HG02763 (cell line): ENCODE data around the gene VPS13C.

Source experiments
- ATAC-seq: cut with Tn5 transposase; IDR thresholded peaks from one replicate; pipeline ENCODE4 v1.9.1; 2021; ENCODE audit warnings: mild to moderate bottlenecking, moderate library complexity; ENCODE audit not compliant: unreplicated experiment

The VPS13C gene

GRCh38 chr15:61871926-61872522 lies 188.2 kb downstream of the VPS13C start:
- ATAC-seq: no peak

DNA sequence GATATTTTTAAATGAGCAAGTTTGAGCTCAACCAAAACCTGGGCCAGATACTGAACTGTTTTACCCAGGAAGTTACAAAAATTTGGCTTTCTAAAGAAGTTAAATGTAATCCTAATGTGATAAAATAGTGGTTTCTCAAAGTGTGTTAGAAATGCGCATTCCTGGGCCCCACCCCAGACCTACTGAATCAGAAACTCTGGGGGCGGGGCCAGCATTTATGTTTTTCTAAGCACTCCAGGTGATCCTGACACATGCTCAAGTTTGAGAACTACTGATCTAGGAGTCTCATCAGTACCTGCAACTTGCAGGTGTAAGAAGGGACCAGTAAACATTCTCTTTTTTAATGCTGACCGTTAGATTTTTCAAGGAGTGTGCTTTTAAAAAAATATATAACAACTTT lies 190.6 kb downstream of the VPS13C start:
- ATAC-seq: no peak

DNA sequence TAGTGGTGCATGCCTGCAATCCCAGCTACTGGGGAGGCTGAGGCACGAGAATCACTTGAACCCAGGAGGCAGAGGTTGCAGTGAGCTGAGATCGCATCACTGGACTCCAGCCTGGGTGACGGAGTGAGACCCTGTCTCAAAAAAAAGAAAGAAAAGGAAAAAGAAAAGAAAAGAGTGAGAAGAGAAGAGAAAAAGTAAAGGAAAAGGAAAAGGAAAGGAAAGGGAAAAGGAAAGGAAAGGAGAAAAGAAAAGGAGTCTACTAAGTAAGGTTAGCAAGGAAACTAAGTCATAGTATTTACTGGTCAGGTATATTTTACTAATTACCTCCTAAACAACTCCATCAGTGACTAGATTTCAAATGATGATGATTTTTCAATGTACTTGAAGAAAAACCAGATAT lies 198.3 kb downstream of the VPS13C start:
- no peak for ATAC-seq

- ATAC-seq: no peak
These were observed 202.9 kb downstream of the VPS13C start for GRCh38 chr15:61857169-61857829.

DNA sequence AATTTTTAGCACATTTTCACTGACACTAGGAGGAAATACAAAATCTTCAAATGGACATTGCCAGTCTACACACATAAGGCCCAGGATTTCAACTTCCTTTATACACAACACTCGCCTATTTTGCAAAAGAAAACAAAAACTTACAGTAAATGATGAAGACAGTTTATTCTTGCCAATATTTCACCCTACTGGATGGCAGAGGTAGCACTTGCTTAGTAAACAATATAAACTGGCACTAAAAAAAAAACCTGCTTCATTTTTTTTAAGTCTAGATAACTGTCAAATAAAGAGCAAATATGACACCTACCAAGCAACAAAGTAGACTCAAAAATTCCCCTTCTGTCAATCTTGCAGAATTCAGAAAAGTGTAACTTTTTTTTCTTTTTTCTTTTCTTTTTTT lies 204.0 kb downstream of the VPS13C start:
- no peak for ATAC-seq

DNA sequence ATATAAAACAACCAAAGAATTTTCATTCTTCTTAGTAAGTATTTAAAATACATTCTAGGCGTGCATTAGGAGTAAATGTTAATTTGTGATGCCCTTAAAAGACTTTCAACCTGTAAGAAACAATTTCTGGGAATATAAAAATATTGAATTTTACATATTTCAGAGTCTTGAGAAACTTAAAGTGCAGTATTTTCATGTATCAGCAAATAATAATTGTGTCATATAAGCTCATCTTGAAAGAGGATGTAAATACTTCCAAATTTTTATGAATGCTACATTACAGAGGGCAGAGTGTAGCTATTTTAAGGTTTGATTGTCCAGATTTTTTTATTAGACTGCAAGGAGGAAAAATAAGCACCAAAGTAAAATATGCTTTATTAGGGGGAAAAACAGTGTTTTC lies 207.1 kb downstream of the VPS13C start:
- ATAC-seq: no peak

DNA sequence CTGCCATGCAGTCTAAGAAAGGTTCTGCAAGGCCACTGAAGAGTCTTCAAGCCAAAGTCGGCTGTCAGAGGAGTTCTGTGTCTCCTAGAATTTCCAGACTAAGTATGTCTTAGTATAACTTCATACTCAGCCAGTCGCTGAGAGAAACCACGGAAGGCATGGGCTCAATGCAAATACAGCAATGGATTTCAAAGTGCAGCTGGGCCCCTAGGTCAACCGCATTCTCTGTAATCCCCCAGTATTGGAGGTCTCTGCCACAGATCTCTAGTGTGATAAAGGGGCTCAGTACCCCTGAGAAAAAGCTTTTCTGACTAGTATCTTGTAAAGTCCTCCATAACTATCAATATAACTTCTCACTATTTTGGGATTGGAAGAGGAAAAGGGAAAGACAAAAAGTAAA lies 208.3 kb downstream of the VPS13C start:
- no peak for ATAC-seq

DNA sequence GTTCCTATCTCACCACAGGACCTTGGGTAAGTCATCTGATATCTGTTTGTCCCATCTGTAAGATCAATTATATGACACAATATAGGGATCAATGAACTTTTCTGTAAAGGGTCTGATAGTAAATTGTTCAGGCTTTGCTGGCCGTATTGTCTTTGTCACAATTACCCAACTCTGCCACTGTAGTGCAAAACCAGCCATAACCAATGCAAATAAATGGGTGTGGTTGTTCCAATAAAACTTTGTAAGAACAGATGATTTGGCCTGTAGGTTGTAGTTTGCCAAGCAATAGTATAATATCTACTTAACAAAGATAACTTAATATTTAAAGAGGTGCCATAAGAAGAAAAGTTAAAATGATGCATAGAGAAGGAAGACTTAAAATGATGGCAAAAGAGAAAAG lies 210.8 kb downstream of the VPS13C start:
- no peak for ATAC-seq

DNA sequence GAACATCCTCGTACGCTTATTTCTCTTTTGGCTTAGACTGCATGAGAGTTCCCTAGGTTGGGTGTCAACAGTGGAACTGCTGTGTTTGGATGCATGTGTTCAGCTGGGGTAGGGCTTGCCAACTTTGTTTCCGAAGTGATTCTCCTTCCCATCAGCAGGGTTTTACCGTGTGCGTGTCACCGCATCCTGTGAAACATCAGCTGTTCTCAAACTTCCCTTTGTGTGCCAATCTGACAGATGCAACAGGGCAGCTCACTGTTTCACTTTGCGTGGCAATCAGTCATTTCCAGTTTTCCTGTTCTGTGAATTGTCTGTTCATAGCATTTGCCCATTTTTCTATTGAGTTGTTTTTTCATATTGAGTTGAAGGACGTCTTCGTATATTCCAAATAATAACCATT lies 218.8 kb downstream of the VPS13C start:
- no peak for ATAC-seq

DNA sequence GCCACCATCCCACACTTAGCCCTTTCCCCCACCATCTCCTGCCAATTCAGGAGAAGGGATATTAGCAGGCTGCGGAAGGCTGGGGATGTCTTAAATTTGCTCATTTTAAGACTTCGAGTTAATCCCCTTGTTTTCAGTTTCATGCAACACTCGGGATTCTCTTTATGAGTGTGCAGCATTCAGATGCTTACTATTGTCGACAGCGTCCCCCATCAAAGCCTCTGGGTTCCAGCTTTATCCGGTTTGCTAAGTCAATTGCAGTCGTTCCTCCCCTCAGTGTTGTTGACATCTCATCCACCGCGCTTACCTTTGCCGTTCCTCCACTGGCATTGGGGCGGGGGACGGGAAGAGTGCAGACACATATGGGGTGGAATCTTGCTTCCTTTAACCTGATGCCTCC lies 220.2 kb downstream of the VPS13C start:
- no peak for ATAC-seq

DNA sequence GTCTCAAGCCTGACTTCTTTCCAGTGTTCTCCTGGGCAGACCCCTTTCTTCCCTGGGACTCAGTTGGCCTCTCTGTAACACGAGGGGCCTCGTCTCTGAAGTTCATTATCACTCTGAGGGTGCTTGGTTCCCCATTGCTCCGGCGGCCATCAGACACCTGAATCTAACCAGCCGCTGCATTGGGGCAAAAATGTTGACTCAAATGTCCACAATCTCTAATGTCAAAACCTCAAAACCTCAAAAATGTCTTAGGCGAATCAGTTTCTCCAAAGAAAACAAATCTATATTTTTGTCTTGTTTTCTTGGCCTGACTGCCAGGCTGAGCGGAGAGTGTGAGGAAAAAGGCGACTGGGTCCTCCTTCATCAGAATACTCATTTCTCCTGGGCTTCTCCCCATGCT lies 220.7 kb downstream of the VPS13C start:
- no peak for ATAC-seq

DNA sequence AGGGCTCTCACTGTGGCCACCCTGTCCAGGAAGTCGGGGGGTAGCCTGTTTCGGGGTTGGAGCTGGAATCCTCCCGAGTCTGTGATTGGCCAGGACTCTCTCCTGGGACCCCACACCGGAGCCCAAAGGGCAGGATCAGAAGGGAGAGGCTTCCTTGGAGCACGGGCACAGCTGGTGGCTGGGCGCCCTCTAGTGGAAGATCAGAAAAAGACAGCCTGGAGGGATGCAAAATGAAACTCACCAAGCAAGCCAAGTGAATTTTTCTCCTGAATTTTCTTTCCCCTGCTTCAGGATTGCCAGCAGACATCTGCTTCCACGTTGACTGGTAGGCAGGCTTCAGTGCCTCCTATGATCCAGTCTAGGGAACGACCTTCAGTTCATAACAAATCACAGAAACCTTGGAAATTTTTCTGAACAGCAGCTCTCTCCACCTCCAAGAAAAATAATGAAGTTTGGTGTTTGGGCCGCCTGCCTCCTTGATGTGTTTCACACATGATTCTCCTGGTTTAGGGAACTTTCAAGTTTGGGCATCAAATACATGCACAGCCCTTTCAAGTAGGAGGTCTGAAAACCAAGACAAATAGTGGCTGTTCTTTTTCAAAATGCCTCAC lies 224.6 kb downstream of the VPS13C start:
- no peak for ATAC-seq

DNA sequence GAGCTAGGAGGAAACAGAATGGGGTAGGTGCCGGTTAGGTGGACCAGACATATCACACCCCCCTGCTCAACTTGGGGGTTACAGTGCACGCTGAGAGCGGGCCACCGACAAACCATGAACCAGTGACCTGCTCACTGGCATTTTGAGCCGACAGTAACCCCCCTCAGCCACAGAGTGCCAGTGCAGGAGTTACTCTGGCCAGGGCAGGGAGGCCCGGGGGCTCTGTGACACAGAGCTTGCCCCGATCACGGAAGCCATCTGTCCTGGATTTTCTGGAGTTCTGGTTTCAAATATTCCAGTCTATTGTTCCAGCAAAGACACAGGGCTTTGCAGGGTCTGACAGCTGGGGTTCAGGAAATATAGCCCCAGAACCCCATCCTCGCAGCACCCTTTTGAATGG lies 225.2 kb downstream of the VPS13C start:
- no peak for ATAC-seq

- peak; percentile 47 for ATAC-seq
These were observed 226.1 kb downstream of the VPS13C start for GRCh38 chr15:61834076-61834697.

- ATAC-seq: no peak
These were observed 228.0 kb downstream of the VPS13C start for GRCh38 chr15:61832223-61832622.

- no peak for ATAC-seq
These were observed 228.7 kb downstream of the VPS13C start for GRCh38 chr15:61831505-61831921.

DNA sequence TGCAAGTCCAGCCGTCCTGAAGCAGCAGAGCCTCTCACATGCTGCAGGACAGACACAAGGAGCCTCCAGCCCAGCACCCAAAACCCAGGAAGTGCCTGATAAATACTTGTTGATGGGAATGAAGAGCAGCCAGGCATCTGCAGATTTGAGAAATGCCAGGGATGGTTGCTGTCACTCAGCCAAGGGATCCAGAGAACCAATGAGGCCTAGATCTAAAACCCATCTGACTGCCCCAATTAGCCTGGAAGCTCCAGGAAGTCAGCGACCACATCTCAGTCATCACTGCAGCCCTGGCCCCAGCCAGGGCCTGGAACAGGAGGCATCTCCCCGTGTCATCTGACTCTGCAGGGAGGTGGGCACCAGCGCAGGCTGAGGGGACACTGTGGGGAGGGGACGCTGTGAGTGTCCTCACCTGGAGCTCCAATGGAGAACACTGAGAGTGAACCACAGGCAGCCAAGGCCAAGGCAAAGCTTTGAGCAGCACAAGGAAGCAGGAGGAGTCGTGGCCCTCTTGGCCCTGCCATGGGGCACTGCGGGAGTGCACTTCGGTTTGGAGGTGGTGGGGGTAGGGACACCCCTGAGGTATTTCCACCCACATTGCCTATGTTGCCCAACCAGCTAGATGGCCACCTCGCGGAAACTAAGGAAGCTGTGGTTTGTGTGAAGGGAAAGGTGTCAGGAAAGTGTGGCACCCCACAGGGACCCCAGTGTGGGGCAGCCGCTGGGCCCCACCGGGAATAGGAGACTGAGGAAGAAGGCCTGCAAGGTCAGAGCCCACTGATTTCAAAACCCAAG lies 229.5 kb downstream of the VPS13C start:
- no peak for ATAC-seq

- no peak for ATAC-seq
These were observed 230.7 kb downstream of the VPS13C start for GRCh38 chr15:61829514-61829889.

DNA sequence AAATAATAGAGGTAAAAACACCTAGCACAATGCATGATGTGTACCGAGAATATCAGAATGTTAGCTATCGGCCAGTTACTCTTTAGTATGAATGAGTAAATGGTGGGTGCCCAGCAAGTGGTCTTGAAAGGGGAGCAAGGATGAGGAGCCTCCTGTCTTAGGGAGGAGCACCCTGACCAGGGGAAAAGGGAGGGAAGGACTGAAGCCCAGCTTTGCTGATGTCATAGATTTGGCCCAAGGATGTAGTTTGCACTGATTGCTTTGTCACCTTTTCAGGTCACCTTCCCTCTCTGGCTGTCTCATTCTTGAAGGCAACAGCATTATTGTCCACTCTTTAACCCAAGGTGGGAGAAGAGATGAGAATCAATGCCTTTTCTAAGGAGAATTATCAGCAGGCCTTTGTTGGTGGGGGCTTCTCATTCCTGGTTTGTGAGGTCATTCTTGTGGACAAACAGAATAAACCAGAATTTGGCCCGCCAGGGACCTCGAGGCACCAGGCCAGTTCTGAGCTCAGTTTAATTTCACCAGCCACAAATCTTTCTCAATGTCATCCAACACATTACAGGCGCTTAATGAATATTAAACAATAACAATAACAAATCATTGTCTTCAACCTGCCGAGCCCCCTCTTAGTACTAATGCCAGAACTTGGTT lies 231.3 kb downstream of the VPS13C start:
- ATAC-seq: no peak

- no peak for ATAC-seq
These were observed 232.2 kb downstream of the VPS13C start for GRCh38 chr15:61828008-61828407.

GRCh38 chr15:61827131-61827530 lies 233.1 kb downstream of the VPS13C start:
- no peak for ATAC-seq
